GM23338 (cell line): ENCODE measurements around the gene PANK1. TPM values are rescaled to one million over a fixed set of nuclear protein-coding genes. Genes with fewer than 3 reads are reported as not detected.

Experiments
- ATAC-seq: fragments of 200-7000 bp; cut with Tn5 transposase; 3 replicates; pipeline ENCODE4 v1.9.1; 2020
- DNase-seq: peaks from one replicate; pipeline ENCODE4 v3.0.0-alpha.2; 2015; ENCODE audit warnings: low spot score
- H2AFZ ChIP-seq: fragments of 200-600 bp; sonication (generic); 2 replicates; pipeline ENCODE4 v1.8.0; 2016; ENCODE audit warnings: antibody characterized with exemption, mild to moderate bottlenecking, moderate library complexity
- H3F3A ChIP-seq: fragments of 200-600 bp; sonication (generic); replicated peaks from 2 replicates; pipeline ENCODE4 v1.8.0; 2017; ENCODE audit warnings: antibody characterized with exemption, mixed run types, low read depth
- H3K27ac ChIP-seq: fragments of 200-600 bp; sonication (generic); 2 replicates; pipeline ENCODE4 v1.6.1; 2016; ENCODE audit warnings: low read depth
- H3K27me3 ChIP-seq: fragments of 200-600 bp; sonication (generic); 2 replicates; pipeline ENCODE4 v1.8.0; 2016; ENCODE audit warnings: mild to moderate bottlenecking, mixed run types, moderate library complexity; ENCODE audit not compliant: insufficient read depth
- H3K36me3 ChIP-seq: fragments of 200-600 bp; sonication (generic); 2 replicates; pipeline ENCODE4 v1.8.0; 2016; ENCODE audit warnings: mild to moderate bottlenecking; ENCODE audit not compliant: insufficient read depth
- H3K4me1 ChIP-seq: fragments of 200-600 bp; sonication (generic); 2 replicates; pipeline ENCODE4 v1.8.0; 2016; ENCODE audit warnings: mild to moderate bottlenecking, moderate library complexity; ENCODE audit not compliant: insufficient read depth
- H3K4me2 ChIP-seq: fragments of 200-600 bp; sonication (generic); 2 replicates; pipeline ENCODE4 v1.7.1; 2017; ENCODE audit warnings: mixed run types
- H3K4me3 ChIP-seq: fragments of 200-600 bp; sonication (generic); 2 replicates; pipeline ENCODE4 v1.6.1; 2016; ENCODE audit warnings: mixed run types
- H3K79me2 ChIP-seq: fragments of 200-600 bp; sonication (generic); replicated peaks from 2 replicates; pipeline ENCODE4 v1.8.0; 2017; ENCODE audit warnings: mild to moderate bottlenecking; ENCODE audit not compliant: insufficient read depth
- H3K9me2 ChIP-seq: fragments of 200-600 bp; sonication (generic); 2 replicates; pipeline ENCODE4 v1.8.0; 2017; ENCODE audit not compliant: insufficient read depth
- H4K20me1 ChIP-seq: fragments of 200-600 bp; sonication (generic); replicated peaks from 2 replicates; pipeline ENCODE4 v1.8.0; 2017; ENCODE audit warnings: mild to moderate bottlenecking; ENCODE audit not compliant: insufficient read depth
- H3K27ac Mint-ChIP-seq: 2 replicates; pipeline ENCODE4 v1.8.0; 2020; ENCODE audit warnings: inconsistent platforms, mild to moderate bottlenecking, moderate library complexity, mixed read lengths
- H3K27me3 Mint-ChIP-seq: 3 replicates; pipeline ENCODE4 v1.8.0; 2022; ENCODE audit warnings: low read depth, mild to moderate bottlenecking, moderate library complexity, mixed read lengths, inconsistent platforms; ENCODE audit not compliant: insufficient read depth, poor library complexity
- H3K36me3 Mint-ChIP-seq: 3 replicates; pipeline ENCODE4 v1.8.0; 2021; ENCODE audit warnings: low read depth, mild to moderate bottlenecking, inconsistent platforms, moderate library complexity, mixed read lengths
- H3K4me1 Mint-ChIP-seq: 3 replicates; pipeline ENCODE4 v1.8.0; 2020; ENCODE audit warnings: mild to moderate bottlenecking, inconsistent platforms, mixed read lengths
- H3K4me3 Mint-ChIP-seq: 3 replicates; pipeline ENCODE4 v1.8.0; 2021; ENCODE audit warnings: moderate library complexity, mild to moderate bottlenecking, inconsistent platforms, mixed read lengths
- H3K9me3 Mint-ChIP-seq: 3 replicates; pipeline ENCODE4 v1.8.0; 2020; ENCODE audit warnings: moderate library complexity, mild to moderate bottlenecking, inconsistent platforms, mixed read lengths
- CTCF ChIP-seq, 2 experiments: fragments of 200-600 bp in 1 of 2; sonication (generic) in 1 of 2; conservative IDR thresholded peaks; 2 replicates each; pipeline versions ENCODE4 v1.5.1 to v1.6.1; 2016 to 2017; ENCODE audit warnings: antibody characterized with exemption in 2 of 2, low read depth in 2 of 2, mild to moderate bottlenecking in 2 of 2, moderate library complexity in 1 of 2
- ETS1 ChIP-seq: IDR thresholded peaks from 2 replicates; pipeline ENCODE4 v1.6.1; 2016; ENCODE audit warnings: antibody characterized with exemption
- EZH2 ChIP-seq: fragments of 200-600 bp; sonication (generic); IDR thresholded peaks from one replicate; pipeline ENCODE4 v1.8.0; 2017; ENCODE audit warnings: antibody characterized with exemption, mild to moderate bottlenecking, low read depth; ENCODE audit not compliant: unreplicated experiment
- EZH2phosphoT487 ChIP-seq: fragments of 200-600 bp; sonication (generic); IDR thresholded peaks from one replicate; pipeline ENCODE4 v1.8.1; 2018; ENCODE audit warnings: antibody characterized with exemption; ENCODE audit not compliant: unreplicated experiment
- JUNB ChIP-seq: IDR thresholded peaks from one replicate; pipeline ENCODE4 v1.6.1; 2016; ENCODE audit warnings: antibody characterized with exemption; ENCODE audit not compliant: unreplicated experiment
- POLR2AphosphoS5 ChIP-seq: IDR thresholded peaks from 2 replicates; pipeline ENCODE4 v1.6.1; 2016; ENCODE audit warnings: antibody characterized with exemption, low read depth
- ZNF114 ChIP-seq: fragments of 250-450 bp; sonication (Bioruptor Pico); IDR thresholded peaks from 2 replicates; pipeline ENCODE4 v1.5.0; 2020; ENCODE audit warnings: mild to moderate bottlenecking, moderate library complexity
- ZNF331 ChIP-seq: fragments of 250-450 bp; sonication (Bioruptor Pico); IDR thresholded peaks from 2 replicates; pipeline ENCODE4 v1.5.0; 2020; ENCODE audit warnings: low read depth, mild to moderate bottlenecking, moderate library complexity
- ZNF462 ChIP-seq: fragments of 250-450 bp; sonication (Bioruptor Pico); IDR thresholded peaks from 2 replicates; pipeline ENCODE4 v1.5.0; 2020; ENCODE audit warnings: mild to moderate bottlenecking, moderate library complexity
- polyA plus RNA-seq: library from polyadenylated mRNA; unstranded; fragments of >200 nt; fragmentation: Nextera tagmentation; extraction: Ambion mirVana; gene quantifications from 2 replicates; pipeline ENCODE4 v1.2.1, GENCODE V29; 2016
- total RNA-seq: library from RNA; depleted of rRNA; stranded (reverse); fragments of >200 nt; shearing (Covaris generic); gene quantifications from 2 replicates; pipeline ENCODE4 v1.2.3, GENCODE V29; 2014

The PANK1 gene
- total and polyA plus RNA-seq, 2 experiments from 2014 or later: 15.2 to 44.7 TPM

- no peak for TF ChIP-seq ZNF462 (CRISPR knock-in tag)
- TF ChIP-seq ZNF114 (CRISPR knock-in tag): no peak
- no peak for TF ChIP-seq EZH2phosphoT487
- TF ChIP-seq ETS1: no peak
- no peak for TF ChIP-seq EZH2
Measured at GRCh38 chr10:89653410-89653869, 8.4 kb upstream of the PANK1 start (continued).

GRCh38 chr10:89652806-89653370 is 7.8 kb upstream of the PANK1 start:
- Mint-ChIP-seq H3K27ac (no peak overlapping the region), H3K4me1 (peaks cover 20% of the 10 kb centered on the region), H3K36me3 (peaks cover 34% of the 10 kb centered on the region), H3K27me3 (peaks cover 4% of the 10 kb centered on the region), H3K9me3 (peaks cover 33% of the 10 kb centered on the region), H3K4me3 (no peak overlapping the region)
- no peak overlapping the region for H3K27ac ChIP-seq
- H3K27me3 ChIP-seq: no peaks in the 10 kb centered on the region
- no peaks in the 10 kb centered on the region for H3K4me1 ChIP-seq
- H4K20me1 ChIP-seq: no peaks in the 10 kb centered on the region
- H2AFZ ChIP-seq: no peak overlapping the region
- no peaks in the 10 kb centered on the region for H3K36me3 ChIP-seq
- H3F3A ChIP-seq: no peaks in the 10 kb centered on the region
- DNase-seq: no peak
- no peaks in the 10 kb centered on the region for H3K79me2 ChIP-seq
- no peak overlapping the region for H3K4me2 ChIP-seq
- no peak for ATAC-seq
- H3K9me2 ChIP-seq: no peaks in the 10 kb centered on the region; the same call in 1 of the 2 replicates
- no peak overlapping the region for H3K4me3 ChIP-seq
- no peak for TF ChIP-seq EZH2
- no peak for TF ChIP-seq ZNF114 (CRISPR knock-in tag)
- TF ChIP-seq ZNF331 (CRISPR knock-in tag): no peak
- TF ChIP-seq POLR2AphosphoS5: no peak
- no peak for TF ChIP-seq EZH2phosphoT487
- TF ChIP-seq JUNB: no peak
- no peak for TF ChIP-seq CTCF (conservative IDR thresholded peaks at IDR 0.05; ENCODE audit: low read depth in 2 of 2)
